Osteocyte (in vitro differentiated cells): ENCODE results near the gene TMEM201. TPM values are rescaled to one million over a fixed set of nuclear protein-coding genes. Genes with fewer than 3 reads are reported as not detected.

Source experiments
- DNase-seq: peaks from one replicate; pipeline ENCODE4 v3.0.0; 2021; ENCODE audit warnings: mixed read lengths; ENCODE audit not compliant: unreplicated experiment; ENCODE audit errors: extremely low spot score
- H3K27ac Mint-ChIP-seq: one replicate; pipeline ENCODE4 v1.8.0; 2021; ENCODE audit warnings: mild to moderate bottlenecking, mixed read lengths; ENCODE audit not compliant: unreplicated experiment
- H3K27me3 Mint-ChIP-seq: one replicate; pipeline ENCODE4 v1.8.0; 2021; ENCODE audit warnings: mixed read lengths; ENCODE audit not compliant: unreplicated experiment
- H3K36me3 Mint-ChIP-seq: one replicate; pipeline ENCODE4 v1.8.0; 2021; ENCODE audit warnings: mixed read lengths; ENCODE audit not compliant: unreplicated experiment
- H3K4me1 Mint-ChIP-seq: one replicate; pipeline ENCODE4 v1.8.0; 2021; ENCODE audit warnings: mixed read lengths; ENCODE audit not compliant: unreplicated experiment
- H3K4me3 Mint-ChIP-seq: one replicate; pipeline ENCODE4 v1.8.0; 2021; ENCODE audit warnings: mild to moderate bottlenecking, moderate library complexity, mixed read lengths; ENCODE audit not compliant: unreplicated experiment
- H3K9me3 Mint-ChIP-seq: one replicate; pipeline ENCODE4 v1.8.0; 2021; ENCODE audit warnings: mixed read lengths; ENCODE audit not compliant: unreplicated experiment
- CTCF ChIP-seq: fragments of 200-600 bp; sonication (generic); IDR thresholded peaks from 2 replicates; pipeline ENCODE4 v1.5.0; 2021; ENCODE audit warnings: antibody characterized with exemption, mild to moderate bottlenecking, moderate library complexity
- total RNA-seq: library from RNA; stranded (reverse); gene quantifications from 2 replicates; pipeline ENCODE4 v1.2.1, GENCODE V29; 2021

The TMEM201 gene
- total RNA-seq, 1 donor from 2014 or later = 17.9 TPM

GRCh38 chr1:9651220-9651564, 62.5 kb downstream of the TMEM201 start:
- no peak overlapping the region for H3K27ac Mint-ChIP-seq
- peaks cover 6% of the 10 kb centered on the region for H3K4me1 Mint-ChIP-seq
- no peaks in the 10 kb centered on the region for H3K9me3 Mint-ChIP-seq
- H3K4me3 Mint-ChIP-seq = peak overlapping the region; percentile 81
- H3K36me3 Mint-ChIP-seq = no peaks in the 10 kb centered on the region
- TF ChIP-seq CTCF = no peak
- H3K27me3 Mint-ChIP-seq = peaks cover 18% of the 10 kb centered on the region
- DNase-seq = no peak

GRCh38 chr1:9651565-9652378, 63.1 kb downstream of the TMEM201 start, which contains the start of gene PIK3CD:
Gene PIK3CD (plus strand): TSS chr1:9651731. CDS start chr1:9710456, 58,725 bp downstream.
- TF ChIP-seq CTCF = no peak
- Mint-ChIP-seq H3K4me3 (peak within 1 kb of the TSS; percentile 81), H3K4me1 (peaks cover 6% of the 10 kb centered on the region), H3K36me3 (no peaks in the 10 kb centered on the region), H3K27ac (no peak within 1 kb of the TSS), H3K27me3 (peaks cover 18% of the 10 kb centered on the region), H3K9me3 (no peaks in the 10 kb centered on the region)
- no peak for DNase-seq

- Mint-ChIP-seq H3K27me3 (peaks cover 18% of the 10 kb centered on the region), H3K36me3 (no peaks in the 10 kb centered on the region), H3K4me1 (peaks cover 6% of the 10 kb centered on the region), H3K4me3 (peak overlapping the region; percentile 47), H3K9me3 (no peaks in the 10 kb centered on the region), H3K27ac (no peak overlapping the region)
- DNase-seq = no peak
- no peak for TF ChIP-seq CTCF
These were observed 63.9 kb downstream of the TMEM201 start for GRCh38 chr1:9652379-9653209.

- Mint-ChIP-seq H3K27ac (no peak overlapping the region), H3K4me1 (peaks cover 6% of the 10 kb centered on the region), H3K4me3 (peak overlapping the region; percentile 47), H3K9me3 (no peaks in the 10 kb centered on the region), H3K27me3 (peaks cover 18% of the 10 kb centered on the region), H3K36me3 (no peaks in the 10 kb centered on the region)
- no peak for DNase-seq
- TF ChIP-seq CTCF = no peak
These were observed 64.4 kb downstream of the TMEM201 start for GRCh38 chr1:9653210-9653490.

- DNase-seq = no peak
- Mint-ChIP-seq H3K27me3 (peaks cover 18% of the 10 kb centered on the region), H3K4me3 (peak overlapping the region; percentile 14), H3K9me3 (no peaks in the 10 kb centered on the region), H3K36me3 (no peaks in the 10 kb centered on the region), H3K4me1 (peaks cover 6% of the 10 kb centered on the region), H3K27ac (no peak overlapping the region)
- TF ChIP-seq CTCF = no peak
These were observed 64.9 kb downstream of the TMEM201 start for GRCh38 chr1:9653491-9654050.
